Activated CD8-positive, alpha-beta memory T cell treated with anti-CD3 and anti-CD28 coated beads for 4 hours (primary cell): ENCODE data around the gene AGPAT3.

ENCODE experiments used
- DNase-seq, 2 donors: peaks; one replicate each; pipeline ENCODE4 v3.0.0-alpha.2; 2020; ENCODE audit warnings: low read depth in 2 of 2

The AGPAT3 gene

GRCh38 chr21:43864313-43864961 is 586 bp upstream of the AGPAT3 start:
- DNase-seq = no peak

GRCh38 chr21:43865540-43866259 is 677 bp downstream of the AGPAT3 start:
- DNase-seq = peak in 1 of 2 donors; percentile 36

GRCh38 chr21:43866260-43866629 is 1.2 kb downstream of the AGPAT3 start:
- no peak for DNase-seq

- DNase-seq = no peak
Measured at GRCh38 chr21:43866659-43867331, 1.8 kb downstream of the AGPAT3 start.

- DNase-seq = no peak
Measured at GRCh38 chr21:43867332-43867703, 2.3 kb downstream of the AGPAT3 start.

GRCh38 chr21:43867948-43868347 is 2.9 kb downstream of the AGPAT3 start:
- DNase-seq = no peak

- DNase-seq = no peak
Measured at GRCh38 chr21:43868461-43868860, 3.4 kb downstream of the AGPAT3 start.

- no peak for DNase-seq
Measured at GRCh38 chr21:43869486-43870325, 4.7 kb downstream of the AGPAT3 start.

GRCh38 chr21:43871487-43871886 is 6.5 kb downstream of the AGPAT3 start:
- DNase-seq = no peak

- DNase-seq = no peak
Measured at GRCh38 chr21:43872531-43873197, 7.6 kb downstream of the AGPAT3 start.

- no peak for DNase-seq
Measured at GRCh38 chr21:43873673-43874072, 8.7 kb downstream of the AGPAT3 start.

GRCh38 chr21:43874085-43874805 is 9.2 kb downstream of the AGPAT3 start:
- DNase-seq = no peak

GRCh38 chr21:43876605-43877004 is 11.6 kb downstream of the AGPAT3 start:
- DNase-seq = no peak

- no peak for DNase-seq
Measured at GRCh38 chr21:43877936-43878575, 13.0 kb downstream of the AGPAT3 start.

GRCh38 chr21:43879348-43880110 is 14.5 kb downstream of the AGPAT3 start:
- no peak for DNase-seq

- no peak for DNase-seq
Measured at GRCh38 chr21:43880111-43880985, 15.3 kb downstream of the AGPAT3 start.

GRCh38 chr21:43881283-43881682 is 16.3 kb downstream of the AGPAT3 start:
- no peak for DNase-seq

- DNase-seq = no peak
Measured at GRCh38 chr21:43881935-43882334, 16.9 kb downstream of the AGPAT3 start.
